Frontal cortex (tissue), 4 donors: ENCODE results near the gene PPP1R3D. TPM values are rescaled to one million over a fixed set of nuclear protein-coding genes. Genes with fewer than 3 reads are reported as not detected.
"Not testable (repeated sequence)": the region's sequence is repeated elsewhere in the genome, so short reads cannot be mapped to it uniquely, and the experiment has no call there.

ENCODE experiments used
- DNase-seq, 2 donors: peaks; one replicate each; pipeline ENCODE4 v3.0.0; 2012; ENCODE audit warnings: low spot score in 2 of 2
- FAIRE-seq: peaks from 2 replicates; lab custom pipeline; 2012; peaks lifted over from hg19 to GRCh38; lab: Jason Lieb, UNC
- total RNA-seq: library from RNA; depleted of rRNA; stranded (reverse); fragments of >200 nt; gene quantifications from one replicate; pipeline ENCODE4 v1.2.3, GENCODE V29; 2014
- donor health status: control.
- donor health status: control.
- donor health status: control.

The PPP1R3D gene
- total RNA-seq, 1 donor from 2014 or later: 2.4 TPM

- DNase-seq (no peak), FAIRE-seq (no peak)
These were observed 8.4 kb downstream of the PPP1R3D start for GRCh38 chr20:59931511-59932312.

GRCh38 chr20:59925899-59926298, 14.2 kb downstream of the PPP1R3D start:
- FAIRE-seq (no peak), DNase-seq (no peak)

DNA sequence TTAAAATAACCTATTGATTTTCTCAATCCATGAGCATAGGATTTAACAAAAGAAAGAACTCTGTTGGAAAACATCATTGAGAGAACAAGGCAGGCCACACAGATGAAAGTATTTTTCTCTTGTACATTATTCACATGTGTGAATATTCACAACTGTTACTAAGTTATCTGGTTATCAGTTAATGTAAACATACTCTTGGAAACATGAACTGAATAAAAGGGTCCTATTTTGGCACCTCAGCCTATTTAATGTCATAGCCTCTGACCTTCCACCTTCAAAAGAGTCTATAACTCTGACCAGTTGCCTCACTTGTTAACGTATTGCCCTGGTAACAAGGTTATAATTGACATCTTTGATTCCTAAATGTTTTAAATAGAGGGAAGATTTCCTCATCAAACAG, 14.7 kb downstream of the PPP1R3D start:
- FAIRE-seq (no peak), DNase-seq (no peak)

DNA sequence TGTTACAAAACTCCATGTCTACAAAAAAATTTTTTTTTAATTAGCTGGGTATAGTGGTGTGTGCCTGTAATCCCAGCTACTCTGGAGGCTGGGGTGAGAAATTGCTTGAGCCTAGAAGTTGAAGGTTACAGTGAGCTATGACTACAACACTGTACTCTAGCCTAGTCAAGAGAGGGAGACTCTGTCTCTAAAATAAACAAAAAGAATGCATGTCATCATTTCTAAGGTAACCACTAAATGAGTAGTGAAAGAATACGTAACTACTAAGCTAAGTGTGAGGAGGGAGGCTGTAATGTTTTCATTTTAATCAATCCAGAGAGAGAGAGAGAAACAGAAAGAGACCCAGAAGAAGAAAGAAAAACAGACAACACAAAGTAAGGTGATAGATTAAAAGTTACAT, 16.6 kb downstream of the PPP1R3D start:
- no peak for FAIRE-seq
- no peak for DNase-seq

- FAIRE-seq: no peak
- DNase-seq: no peak
These were observed 19.2 kb downstream of the PPP1R3D start for GRCh38 chr20:59920944-59921343.

GRCh38 chr20:59912609-59913008, 27.5 kb downstream of the PPP1R3D start:
- FAIRE-seq (no peak), DNase-seq (no peak)

- DNase-seq: no peak
- FAIRE-seq: no peak
These were observed 29.1 kb downstream of the PPP1R3D start for GRCh38 chr20:59911041-59911440.

DNA sequence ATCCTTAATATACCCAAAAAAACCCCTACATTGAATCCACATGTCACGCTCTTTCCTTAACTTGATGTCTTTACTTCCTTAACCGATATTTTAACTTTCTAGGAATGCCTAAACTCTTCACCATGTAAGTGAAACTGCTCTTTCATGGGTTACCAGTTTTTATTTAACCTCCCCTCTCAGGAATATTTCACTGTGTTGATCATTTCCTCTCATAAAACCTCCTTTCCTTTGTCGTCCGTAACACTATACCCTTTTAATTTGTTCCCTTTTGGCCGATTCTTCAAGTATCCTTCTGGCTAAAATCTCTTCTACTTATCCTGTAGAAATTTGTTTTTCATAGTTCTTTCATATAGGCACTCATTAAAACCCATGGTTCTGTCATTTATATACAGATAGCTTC, 31.2 kb downstream of the PPP1R3D start:
- FAIRE-seq: no peak
- no peak for DNase-seq

DNA sequence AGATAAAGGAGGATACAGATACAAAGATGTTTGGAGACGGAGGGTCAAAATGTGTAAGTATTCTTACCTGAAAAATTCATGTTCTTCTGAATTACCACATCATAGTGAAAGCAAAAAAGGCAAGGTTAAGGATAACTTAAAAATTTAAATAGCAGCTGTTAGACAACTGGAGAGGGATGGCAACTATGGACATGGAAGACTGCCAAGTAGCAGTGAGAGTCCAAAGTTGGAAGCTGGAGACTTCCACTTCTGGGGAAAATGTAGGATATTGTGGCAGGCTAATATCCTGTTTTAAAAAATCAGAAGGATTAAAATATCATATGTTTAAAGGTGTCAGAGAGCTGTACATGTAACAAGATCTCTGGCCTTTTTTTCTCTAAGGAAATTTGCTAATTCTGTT, 36.5 kb downstream of the PPP1R3D start:
- FAIRE-seq: no peak
- no peak for DNase-seq

DNA sequence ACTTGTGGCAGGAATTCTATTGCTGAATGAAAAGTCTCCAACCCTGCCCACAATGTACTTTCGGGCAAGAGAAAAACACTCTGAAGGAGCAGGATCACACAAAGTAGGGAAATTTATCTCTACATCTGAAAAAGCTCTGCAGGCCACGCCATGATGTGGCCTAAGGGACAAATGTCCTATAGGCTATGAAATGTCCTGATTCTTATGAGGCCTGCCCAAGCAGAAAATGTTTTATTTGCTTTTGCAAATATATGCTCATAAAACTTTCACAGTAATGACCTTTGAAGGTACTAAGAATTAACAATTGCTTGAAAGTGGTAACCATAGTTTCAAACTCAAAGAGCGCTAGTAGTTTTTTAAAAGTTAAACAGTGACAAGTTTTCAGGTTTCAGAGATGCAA, 37.6 kb downstream of the PPP1R3D start:
- FAIRE-seq (no peak), DNase-seq (no peak)

DNA sequence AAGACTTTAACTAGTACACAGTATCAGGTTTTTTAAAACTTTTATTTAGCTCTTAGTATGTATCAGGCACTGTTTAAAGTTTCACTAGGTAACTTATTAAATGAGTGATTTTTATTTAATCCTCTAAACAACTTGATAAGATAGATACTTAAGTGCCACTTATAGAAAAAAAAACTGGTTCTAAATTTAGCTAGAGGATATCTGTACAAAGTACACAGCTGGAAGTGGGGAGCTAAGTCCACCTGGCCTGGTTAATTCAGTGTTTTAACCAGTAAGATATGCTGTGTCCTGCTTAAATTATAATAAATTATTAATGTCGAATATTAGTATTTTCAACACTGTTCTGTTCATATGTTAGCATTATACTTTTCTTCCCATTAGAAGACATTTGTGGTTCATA, 44.2 kb downstream of the PPP1R3D start:
- no peak for FAIRE-seq

DNA sequence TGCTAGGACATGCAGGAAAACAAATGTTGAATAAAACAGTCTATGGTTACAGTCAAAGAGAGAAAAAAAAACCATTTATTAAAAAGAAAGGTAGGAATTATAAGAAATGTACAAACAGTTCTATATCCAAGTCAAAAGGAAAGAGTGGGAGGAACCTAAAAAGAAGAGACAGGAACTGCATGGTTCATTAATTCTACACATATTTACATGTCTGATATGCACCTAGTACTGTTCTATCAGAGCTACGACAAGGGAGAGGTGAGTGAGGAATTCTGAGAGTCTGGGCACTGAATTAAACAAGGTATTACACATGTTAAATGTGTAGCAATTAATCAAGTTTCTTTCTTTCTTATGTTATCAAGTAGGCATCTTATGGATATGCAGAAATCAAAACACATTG, 48.5 kb downstream of the PPP1R3D start:
- FAIRE-seq (no peak), DNase-seq (no peak)

More for the DNA sequence above, 44.2 kb downstream of the PPP1R3D start:
- DNase-seq: no peak

DNA sequence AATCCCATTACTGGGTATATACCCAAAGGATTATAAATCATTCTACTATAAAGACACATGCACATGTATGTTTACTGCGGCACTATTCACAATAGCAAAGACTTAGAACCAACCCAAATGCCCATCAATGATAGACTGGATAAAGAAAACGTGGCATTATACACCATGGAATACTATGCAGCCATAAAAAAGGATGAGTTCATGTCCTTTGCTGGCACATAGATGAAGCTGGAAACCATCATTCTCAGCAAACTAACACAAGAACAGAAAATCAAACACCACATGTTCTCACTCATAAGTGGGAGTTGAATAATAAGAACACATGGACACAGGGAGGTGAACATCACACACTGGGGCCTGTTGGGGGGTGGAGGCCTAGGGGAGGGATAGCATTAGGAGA, 50.1 kb downstream of the PPP1R3D start:
- not testable (repeated sequence) for DNase-seq, FAIRE-seq

- FAIRE-seq: no peak
These were observed 52.1 kb downstream of the PPP1R3D start for GRCh38 chr20:59888050-59888449.

More at GRCh38 chr20:59888050-59888449, 52.1 kb downstream of the PPP1R3D start:
- DNase-seq: no peak

Other genes starting within 250 kb of the PPP1R3D start
- gene SYCP2, start 6.7 kb downstream of the PPP1R3D start, total RNA-seq: 4.1 TPM
- gene FAM217B, start 84 bp upstream of the PPP1R3D start, total RNA-seq: 32.6 TPM
- 0.41 TPM for gene CDH26, start 18.1 kb upstream of the PPP1R3D start, total RNA-seq